ENCODE data around the gene DENND11. TPM values are rescaled to one million over a fixed set of nuclear protein-coding genes. Genes with fewer than 3 reads are reported as not detected.

Gene DENND11
- total and polyA plus RNA-seq, 2 donors (not counting 1 experiment from before 2014, with no cell fraction given): 26.4 to 79.5 TPM

DNA sequence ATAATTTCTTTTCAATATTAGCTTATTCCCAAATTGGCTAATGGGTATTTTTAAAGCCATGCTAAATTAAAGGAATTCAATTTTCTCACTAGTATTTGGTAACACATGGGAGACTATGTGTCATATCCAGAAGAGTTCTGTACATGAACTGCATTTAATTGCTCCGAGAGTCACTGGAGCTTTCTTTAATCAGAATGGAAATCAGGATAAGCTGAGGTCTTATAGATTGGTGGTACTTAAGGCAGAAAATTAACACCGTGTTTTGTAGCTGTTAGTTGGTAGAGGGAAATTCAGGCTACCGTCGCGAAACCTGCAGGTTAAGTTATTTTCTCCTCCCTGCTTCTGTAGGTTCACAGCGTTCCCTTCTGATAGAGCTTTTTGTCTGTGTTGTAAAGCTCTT is 6.4 kb upstream of the DENND11 start, which contains the start of gene WEE2:
Gene WEE2, plus strand, starts transcription at position 3 of the 400 bp plus-strand sequence. CDS start 406 bp downstream, outside the sequence.
- no peaks in the 10 kb centered on the region for H3K36me3 ChIP-seq (replicated peaks in 1 of 2; ENCODE audit: control extremely low read depth in 1 of 2, control insufficient read depth in 1 of 2, extremely low read depth in 1 of 2, insufficient read depth in 2 of 2, low read length in 1 of 2)
- no peaks in the 10 kb centered on the region for H3K9me3 ChIP-seq (ENCODE audit: control extremely low read depth in 1 of 3, control insufficient read depth in 2 of 3, insufficient read depth in 1 of 3, low read length in 2 of 3)
- H3K4me2 ChIP-seq (replicated peaks; ENCODE audit: low read depth, low read length, poor library complexity, severe bottlenecking): no peak within 1 kb of the TSS
- intact Hi-C loops (cut with micrococcal nuclease): no loop called here
- no peak within 1 kb of the TSS for H3K4me3 ChIP-seq (ENCODE audit: control extremely low read depth in 1 of 5, extremely low read depth in 1 of 5, insufficient read depth in 1 of 5, low read depth in 2 of 5, low read length in 4 of 5)
- Mint-ChIP-seq H3K4me3 (no peak within 1 kb of the TSS), H3K27ac (no peak within 1 kb of the TSS), H3K4me1 (no peaks in the 10 kb centered on the region), H3K27me3 (peaks cover 4% of the 10 kb centered on the region), H3K9me3 (ENCODE audit: insufficient read depth) (no peaks in the 10 kb centered on the region)
- no peaks in the 10 kb centered on the region for H3K4me1 ChIP-seq (ENCODE audit: control insufficient read depth in 2 of 2, insufficient read depth in 2 of 2, low read length in 2 of 2)
- no peak for TF ChIP-seq EZH2 (IDR thresholded peaks at IDR 0.05; ENCODE audit: borderline replicate concordance, insufficient read depth, low read depth, low read length, poor library complexity, severe bottlenecking)
- TF ChIP-seq, protein P1, sequence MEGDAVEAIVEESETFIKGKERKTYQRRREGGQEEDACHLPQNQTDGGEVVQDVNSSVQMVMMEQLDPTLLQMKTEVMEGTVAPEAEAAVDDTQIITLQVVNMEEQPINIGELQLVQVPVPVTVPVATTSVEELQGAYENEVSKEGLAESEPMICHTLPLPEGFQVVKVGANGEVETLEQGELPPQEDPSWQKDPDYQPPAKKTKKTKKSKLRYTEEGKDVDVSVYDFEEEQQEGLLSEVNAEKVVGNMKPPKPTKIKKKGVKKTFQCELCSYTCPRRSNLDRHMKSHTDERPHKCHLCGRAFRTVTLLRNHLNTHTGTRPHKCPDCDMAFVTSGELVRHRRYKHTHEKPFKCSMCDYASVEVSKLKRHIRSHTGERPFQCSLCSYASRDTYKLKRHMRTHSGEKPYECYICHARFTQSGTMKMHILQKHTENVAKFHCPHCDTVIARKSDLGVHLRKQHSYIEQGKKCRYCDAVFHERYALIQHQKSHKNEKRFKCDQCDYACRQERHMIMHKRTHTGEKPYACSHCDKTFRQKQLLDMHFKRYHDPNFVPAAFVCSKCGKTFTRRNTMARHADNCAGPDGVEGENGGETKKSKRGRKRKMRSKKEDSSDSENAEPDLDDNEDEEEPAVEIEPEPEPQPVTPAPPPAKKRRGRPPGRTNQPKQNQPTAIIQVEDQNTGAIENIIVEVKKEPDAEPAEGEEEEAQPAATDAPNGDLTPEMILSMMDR (IDR thresholded peaks at IDR 0.05): no peak
- H3K27me3 ChIP-seq (replicated peaks in 1 of 4; ENCODE audit: control extremely low read depth in 1 of 4, control insufficient read depth in 3 of 4, insufficient read depth in 4 of 4, low read length in 3 of 4): no peaks in the 10 kb centered on the region
- no peak within 1 kb of the TSS for H3K9ac ChIP-seq (ENCODE audit: low read length)
- peaks cover 2% of the 10 kb centered on the region for H3K79me2 ChIP-seq (ENCODE audit: control insufficient read depth, insufficient read depth, low read length)
- CTCF ChIA-PET: interaction anchor here (1.1 to 2.5 kb wide), 4 partner anchors 23 to 54 kb away, joined by 3 to 12 read pairs (median 3); partner anchors contain the start of gene SSBP1
- H4K20me1 ChIP-seq (ENCODE audit: control insufficient read depth, insufficient read depth, low read length, poor library complexity, severe bottlenecking): no peaks in the 10 kb centered on the region
- H2AFZ ChIP-seq (ENCODE audit: insufficient read depth, low read depth, low read length, poor library complexity, severe bottlenecking): no peak within 1 kb of the TSS
- ATAC-seq (ENCODE audit: low read depth): no peak
- H3K27ac ChIP-seq (ENCODE audit: low read length in 2 of 2): no peak within 1 kb of the TSS
- WGBS (ENCODE audit: insufficient coverage): 100% methylated on average over 1 of the region's 6 CpGs
- POLR2A ChIA-PET: no interaction called here
- DNase-seq: no peak

DNA sequence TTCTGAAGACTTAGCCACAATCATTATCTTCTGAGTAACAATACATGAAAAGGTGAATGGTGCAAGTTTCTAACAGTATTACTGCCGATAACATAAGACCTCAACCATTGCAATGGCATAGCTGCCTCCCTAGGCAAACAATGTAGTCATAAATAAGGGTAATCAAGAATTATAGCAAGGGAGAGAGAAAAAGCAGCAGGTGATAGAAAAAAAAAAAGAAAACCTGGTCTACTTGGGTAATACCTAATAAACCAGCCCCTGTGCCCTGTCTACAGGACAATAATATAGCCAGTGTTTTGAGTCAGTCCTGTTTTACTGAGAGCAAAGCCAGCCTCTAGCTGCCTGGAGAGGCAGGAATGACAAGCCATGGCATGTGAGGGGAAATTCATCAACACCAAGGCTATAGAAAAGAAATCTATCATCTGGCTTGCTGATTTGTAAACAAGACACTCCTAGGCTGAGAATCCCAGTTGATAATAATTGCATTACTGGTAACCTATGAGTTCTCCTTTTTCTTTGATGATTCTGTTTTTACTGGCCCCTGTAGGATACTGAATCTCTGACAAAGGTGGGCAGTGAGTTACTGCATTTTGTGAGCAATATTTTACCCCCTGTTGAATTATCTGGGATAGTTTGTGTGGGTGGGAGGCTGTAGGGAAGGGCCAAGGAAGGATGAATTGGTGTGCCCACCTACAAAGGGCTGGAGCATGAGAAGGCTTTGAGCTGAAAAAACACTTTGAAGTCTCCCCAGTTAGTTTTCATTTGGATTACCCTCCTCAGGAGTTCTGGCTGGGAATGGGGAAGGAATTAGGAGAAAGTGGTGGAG is 4.5 kb upstream of the DENND11 start:
- Mint-ChIP-seq H3K27me3 (peaks cover 4% of the 10 kb centered on the region), H3K4me1 (peaks cover 9% of the 10 kb centered on the region), H3K27ac (no peak overlapping the region), H3K4me3 (no peak overlapping the region), H3K9me3 (ENCODE audit: insufficient read depth) (no peaks in the 10 kb centered on the region)
- DNase-seq: no peak
- H3K4me1 ChIP-seq (ENCODE audit: control insufficient read depth in 2 of 2, insufficient read depth in 2 of 2, low read length in 2 of 2): peaks cover 8 to 9% of the 10 kb centered on the region in 2 donors
- H3K9ac ChIP-seq (ENCODE audit: low read length): no peak overlapping the region
- intact Hi-C loops (cut with micrococcal nuclease): no loop called here
- no peak for ATAC-seq (ENCODE audit: low read depth)
- no peaks in the 10 kb centered on the region for H3K9me3 ChIP-seq (ENCODE audit: control extremely low read depth in 1 of 3, control insufficient read depth in 2 of 3, insufficient read depth in 1 of 3, low read length in 2 of 3)
- no peak overlapping the region for H3K4me3 ChIP-seq (ENCODE audit: control extremely low read depth in 1 of 5, extremely low read depth in 1 of 5, insufficient read depth in 1 of 5, low read depth in 2 of 5, low read length in 4 of 5)
- CTCF ChIA-PET: interaction anchor here (2.5 to 6.4 kb wide), 2 partner anchors 31 to 52 kb away, joined by 12 to 43 read pairs; partner anchors contain the start of gene SSBP1
- no peaks in the 10 kb centered on the region for H4K20me1 ChIP-seq (ENCODE audit: control insufficient read depth, insufficient read depth, low read length, poor library complexity, severe bottlenecking)
- peaks cover 13% of the 10 kb centered on the region for H3K79me2 ChIP-seq (ENCODE audit: control insufficient read depth, insufficient read depth, low read length)
- no CpG with 5 or more reads among the region's 1 CpG for WGBS (ENCODE audit: insufficient coverage)
- no peaks in the 10 kb centered on the region for H3K27me3 ChIP-seq (replicated peaks in 1 of 4; ENCODE audit: control extremely low read depth in 1 of 4, control insufficient read depth in 3 of 4, insufficient read depth in 4 of 4, low read length in 3 of 4)
- no peak overlapping the region for H3K27ac ChIP-seq (ENCODE audit: low read length in 2 of 2)
- no peak for TF ChIP-seq EZH2 (IDR thresholded peaks at IDR 0.05; ENCODE audit: borderline replicate concordance, insufficient read depth, low read depth, low read length, poor library complexity, severe bottlenecking)
- TF ChIP-seq, protein P1 (IDR thresholded peaks at IDR 0.05): no peak
- POLR2A ChIA-PET: no interaction called here
- H3K36me3 ChIP-seq (replicated peaks in 1 of 2; ENCODE audit: control extremely low read depth in 1 of 2, control insufficient read depth in 1 of 2, extremely low read depth in 1 of 2, insufficient read depth in 2 of 2, low read length in 1 of 2): no peaks in the 10 kb centered on the region
- no peak overlapping the region for H3K4me2 ChIP-seq (replicated peaks; ENCODE audit: low read depth, low read length, poor library complexity, severe bottlenecking)
- H2AFZ ChIP-seq (ENCODE audit: insufficient read depth, low read depth, low read length, poor library complexity, severe bottlenecking): no peak overlapping the region
